SK-N-SH treated with all-trans-retinoic acid at 6 μM for 48 hours (cell line): ENCODE measurements around the gene SH3BP5L.
A peak's percentile ranks its signal among the peaks of the same experiment; 100 is the strongest.

ENCODE experiments used
- ATAC-seq: fragments of 200-7000 bp; cut with Tn5 transposase; 3 replicates; pipeline ENCODE4 v1.9.1; 2020; ENCODE audit warnings: mild to moderate bottlenecking, moderate library complexity
- ARNTL ChIP-seq: fragments of 450-650 bp; formaldehyde crosslinking; IDR thresholded peaks from 2 replicates; pipeline ENCODE4 v1.5.0; 2020; ENCODE audit warnings: low read depth, mild to moderate bottlenecking, moderate library complexity, borderline replicate concordance
- BACH2 ChIP-seq: fragments of 250-450 bp; sonication (Bioruptor Pico); IDR thresholded peaks from 2 replicates; pipeline ENCODE4 v1.9.0; 2021; ENCODE audit warnings: mild to moderate bottlenecking, borderline replicate concordance
- CSDC2 ChIP-seq: fragments of 250-450 bp; sonication (Bioruptor Pico); IDR thresholded peaks from 2 replicates; pipeline ENCODE4 v1.5.0; 2020; ENCODE audit warnings: mild to moderate bottlenecking, moderate library complexity
- GLIS3 ChIP-seq: fragments of 250-450 bp; sonication (Bioruptor Pico); IDR thresholded peaks from 2 replicates; pipeline ENCODE4 v1.5.0; 2020; ENCODE audit warnings: mild to moderate bottlenecking, moderate library complexity
- ISL1 ChIP-seq: fragments of 250-450 bp; sonication (Bioruptor Pico); IDR thresholded peaks from 2 replicates; pipeline ENCODE4 v2.1.2; 2022; ENCODE audit warnings: mild to moderate bottlenecking, moderate library complexity
- OSR1 ChIP-seq: fragments of 250-450 bp; sonication (Bioruptor Pico); IDR thresholded peaks from 2 replicates; pipeline ENCODE4 v1.8.0; 2022; ENCODE audit warnings: moderate library complexity, mild to moderate bottlenecking, inconsistent platforms
- PPARA ChIP-seq: fragments of 250-450 bp; sonication (Bioruptor Pico); IDR thresholded peaks from 2 replicates; pipeline ENCODE4 v1.5.0; 2020; ENCODE audit warnings: mild to moderate bottlenecking, borderline replicate concordance
- RARB ChIP-seq: fragments of 250-450 bp; sonication (Bioruptor Pico); IDR thresholded peaks from 2 replicates; pipeline ENCODE4 v1.8.0; 2021; ENCODE audit warnings: mild to moderate bottlenecking, moderate library complexity
- TCF4 ChIP-seq: fragments of 250-450 bp; sonication (Bioruptor Pico); IDR thresholded peaks from 2 replicates; pipeline ENCODE4 v1.8.0; 2021; ENCODE audit warnings: mild to moderate bottlenecking, moderate library complexity, borderline replicate concordance
- ZC3H10 ChIP-seq: fragments of 250-450 bp; sonication (Bioruptor Pico); IDR thresholded peaks from 2 replicates; pipeline ENCODE4 v1.5.1; 2021; ENCODE audit warnings: mild to moderate bottlenecking, moderate library complexity
- ZFP3 ChIP-seq: fragments of 250-450 bp; sonication (Bioruptor Pico); IDR thresholded peaks from 2 replicates; pipeline ENCODE4 v1.5.0; 2020; ENCODE audit warnings: mild to moderate bottlenecking, moderate library complexity
- ZFP30 ChIP-seq: fragments of 450-650 bp; formaldehyde crosslinking; IDR thresholded peaks from 2 replicates; pipeline ENCODE4 v1.5.0; 2022; ENCODE audit warnings: mild to moderate bottlenecking, moderate library complexity
- ZNF565 ChIP-seq: fragments of 450-650 bp; formaldehyde crosslinking; conservative IDR thresholded peaks from 2 replicates; pipeline ENCODE4 v1.5.0; 2020; ENCODE audit warnings: low read depth, mild to moderate bottlenecking, moderate library complexity
- ZNF8 ChIP-seq: fragments of 450-650 bp; formaldehyde crosslinking; IDR thresholded peaks from 2 replicates; pipeline ENCODE4 v1.5.0; 2020; ENCODE audit warnings: mild to moderate bottlenecking, moderate library complexity
- TF ChIP-seq, protein P1 (sequence below): fragments of 250-450 bp; sonication (Bioruptor Pico); IDR thresholded peaks from 2 replicates; pipeline ENCODE4 v1.8.0; 2020; ENCODE audit warnings: mild to moderate bottlenecking, moderate library complexity, borderline replicate concordance
- TF ChIP-seq, protein P2 (sequence below): fragments of 250-450 bp; sonication (Bioruptor Pico); IDR thresholded peaks from 2 replicates; pipeline ENCODE4 v1.8.0; 2021; ENCODE audit warnings: low read depth, mild to moderate bottlenecking, moderate library complexity, borderline replicate concordance
- TF ChIP-seq, protein P3 (sequence below): fragments of 250-450 bp; sonication (Bioruptor Pico); IDR thresholded peaks from 2 replicates; pipeline ENCODE4 v1.5.0; 2020; ENCODE audit warnings: mild to moderate bottlenecking, moderate library complexity
- TF ChIP-seq, protein P4 (sequence below): fragments of 250-450 bp; sonication (Bioruptor Pico); IDR thresholded peaks from 2 replicates; pipeline ENCODE4 v1.5.1; 2021; ENCODE audit warnings: mild to moderate bottlenecking, moderate library complexity

SH3BP5L gene

DNA sequence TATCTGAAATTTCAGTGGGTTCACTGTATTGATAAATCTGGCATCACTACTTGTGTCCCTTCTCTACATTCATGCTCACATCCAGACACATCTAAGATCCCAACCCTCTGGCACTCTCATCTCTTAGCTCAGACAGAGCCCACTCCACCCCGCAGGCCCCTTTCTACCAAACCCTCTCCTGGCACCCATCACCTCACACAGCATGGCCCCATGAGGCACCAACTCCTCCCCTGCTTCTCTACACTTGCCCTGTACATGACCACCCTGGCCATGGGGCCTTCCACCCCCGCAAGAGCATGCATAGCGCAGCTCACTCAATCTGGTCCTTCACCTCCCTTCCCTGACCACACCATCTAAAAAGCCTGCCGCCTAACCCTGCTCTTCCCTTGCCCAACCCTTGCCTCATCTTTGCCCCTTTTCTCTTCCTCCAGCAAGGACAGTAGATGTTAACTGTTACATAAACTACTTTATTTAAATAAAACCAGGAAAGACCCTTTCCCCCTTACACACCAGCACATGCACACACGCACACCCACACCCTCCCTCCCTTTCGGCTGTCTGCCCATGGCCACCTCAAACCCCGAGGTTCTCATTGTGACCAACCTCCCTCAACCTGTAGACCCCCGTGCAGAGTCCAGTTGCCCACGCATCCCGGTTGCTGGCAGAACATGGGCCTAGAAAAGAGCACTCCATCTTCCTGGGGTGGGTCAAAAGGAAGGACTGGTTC lies 15.6 kb downstream of the SH3BP5L start:
- no peak for TF ChIP-seq CSDC2 (CRISPR knock-in tag)
- no peak for TF ChIP-seq TCF4 (CRISPR knock-in tag)
- TF ChIP-seq ZNF565 (CRISPR knock-in tag) = no peak
- TF ChIP-seq, protein P1, sequence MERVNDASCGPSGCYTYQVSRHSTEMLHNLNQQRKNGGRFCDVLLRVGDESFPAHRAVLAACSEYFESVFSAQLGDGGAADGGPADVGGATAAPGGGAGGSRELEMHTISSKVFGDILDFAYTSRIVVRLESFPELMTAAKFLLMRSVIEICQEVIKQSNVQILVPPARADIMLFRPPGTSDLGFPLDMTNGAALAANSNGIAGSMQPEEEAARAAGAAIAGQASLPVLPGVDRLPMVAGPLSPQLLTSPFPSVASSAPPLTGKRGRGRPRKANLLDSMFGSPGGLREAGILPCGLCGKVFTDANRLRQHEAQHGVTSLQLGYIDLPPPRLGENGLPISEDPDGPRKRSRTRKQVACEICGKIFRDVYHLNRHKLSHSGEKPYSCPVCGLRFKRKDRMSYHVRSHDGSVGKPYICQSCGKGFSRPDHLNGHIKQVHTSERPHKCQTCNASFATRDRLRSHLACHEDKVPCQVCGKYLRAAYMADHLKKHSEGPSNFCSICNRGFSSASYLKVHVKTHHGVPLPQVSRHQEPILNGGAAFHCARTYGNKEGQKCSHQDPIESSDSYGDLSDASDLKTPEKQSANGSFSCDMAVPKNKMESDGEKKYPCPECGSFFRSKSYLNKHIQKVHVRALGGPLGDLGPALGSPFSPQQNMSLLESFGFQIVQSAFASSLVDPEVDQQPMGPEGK = no peak

DNA sequence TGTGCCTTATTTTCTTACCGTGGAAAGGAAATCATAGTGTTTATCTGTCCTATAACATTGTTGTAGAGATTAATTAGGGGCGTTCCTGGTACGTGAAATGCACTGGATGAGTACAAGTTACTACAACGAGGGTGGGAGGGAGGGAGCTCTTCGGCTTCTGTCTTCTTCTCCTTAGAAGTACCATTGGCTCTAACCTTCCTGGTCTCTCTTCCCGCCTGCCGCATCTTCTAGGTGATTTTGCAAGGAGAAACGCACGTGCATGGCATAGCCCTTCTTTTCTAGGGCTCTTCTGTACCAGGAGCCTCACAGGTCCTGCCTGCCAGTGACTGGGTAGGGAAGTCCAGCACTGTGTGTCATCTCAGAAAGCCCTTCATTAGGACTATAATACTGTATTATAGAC lies 16.8 kb downstream of the SH3BP5L start:
- TF ChIP-seq PPARA (CRISPR knock-in tag) = no peak
- TF ChIP-seq GLIS3 = no peak
- no peak for TF ChIP-seq OSR1
- no peak for TF ChIP-seq ZFP3 (CRISPR knock-in tag)
- no peak for TF ChIP-seq BACH2 (CRISPR knock-in tag)
- ATAC-seq = no peak

More for the DNA sequence above, 15.6 kb downstream of the SH3BP5L start:
- no peak; the same call in 2 of the 3 replicates for ATAC-seq

DNA sequence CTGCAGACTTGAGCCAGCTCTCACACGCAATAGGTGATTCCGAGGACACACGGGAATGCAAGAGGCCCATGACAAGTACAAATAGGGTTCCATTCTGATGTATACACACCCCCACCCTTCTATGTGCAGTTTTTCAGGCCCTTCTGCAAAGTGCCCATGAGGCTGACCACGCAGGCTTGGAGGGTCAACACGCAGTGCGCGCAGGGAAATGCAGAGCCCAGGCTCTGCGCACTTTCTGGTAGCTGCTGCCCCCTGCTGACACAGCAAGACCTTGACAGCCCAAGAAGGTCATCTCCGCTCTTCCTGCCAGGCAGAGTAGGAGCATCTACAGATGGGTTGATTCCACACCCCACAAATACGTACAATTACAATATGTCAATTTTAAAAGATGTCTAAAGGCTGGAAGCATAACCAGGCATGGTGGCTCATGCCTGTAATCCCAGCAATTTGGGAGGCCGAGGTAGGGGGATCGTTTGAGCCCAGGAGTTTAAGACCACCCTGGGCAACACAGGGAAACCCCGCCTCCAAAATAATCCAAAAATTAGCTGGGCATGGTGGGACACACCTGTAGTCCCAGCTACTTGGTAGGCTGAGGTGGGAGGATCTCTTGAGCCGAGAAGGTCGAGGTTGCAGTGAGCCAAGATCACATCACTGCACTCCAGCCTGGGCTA lies 18.5 kb downstream of the SH3BP5L start:
- peak; percentile 88 for ATAC-seq
- TF ChIP-seq ZC3H10 (CRISPR knock-in tag) (no peak), OSR1 (no peak)
- TF ChIP-seq, protein P2, sequence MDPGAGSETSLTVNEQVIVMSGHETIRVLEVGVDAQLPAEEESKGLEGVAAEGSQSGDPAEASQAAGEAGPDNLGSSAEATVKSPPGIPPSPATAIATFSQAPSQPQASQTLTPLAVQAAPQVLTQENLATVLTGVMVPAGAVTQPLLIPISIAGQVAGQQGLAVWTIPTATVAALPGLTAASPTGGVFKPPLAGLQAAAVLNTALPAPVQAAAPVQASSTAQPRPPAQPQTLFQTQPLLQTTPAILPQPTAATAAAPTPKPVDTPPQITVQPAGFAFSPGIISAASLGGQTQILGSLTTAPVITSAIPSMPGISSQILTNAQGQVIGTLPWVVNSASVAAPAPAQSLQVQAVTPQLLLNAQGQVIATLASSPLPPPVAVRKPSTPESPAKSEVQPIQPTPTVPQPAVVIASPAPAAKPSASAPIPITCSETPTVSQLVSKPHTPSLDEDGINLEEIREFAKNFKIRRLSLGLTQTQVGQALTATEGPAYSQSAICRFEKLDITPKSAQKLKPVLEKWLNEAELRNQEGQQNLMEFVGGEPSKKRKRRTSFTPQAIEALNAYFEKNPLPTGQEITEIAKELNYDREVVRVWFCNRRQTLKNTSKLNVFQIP (CRISPR knock-in tag) = peak; percentile 51; the same call in 1 of the 2 replicates
- TF ChIP-seq, all 23 proteins: peak for 1

DNA sequence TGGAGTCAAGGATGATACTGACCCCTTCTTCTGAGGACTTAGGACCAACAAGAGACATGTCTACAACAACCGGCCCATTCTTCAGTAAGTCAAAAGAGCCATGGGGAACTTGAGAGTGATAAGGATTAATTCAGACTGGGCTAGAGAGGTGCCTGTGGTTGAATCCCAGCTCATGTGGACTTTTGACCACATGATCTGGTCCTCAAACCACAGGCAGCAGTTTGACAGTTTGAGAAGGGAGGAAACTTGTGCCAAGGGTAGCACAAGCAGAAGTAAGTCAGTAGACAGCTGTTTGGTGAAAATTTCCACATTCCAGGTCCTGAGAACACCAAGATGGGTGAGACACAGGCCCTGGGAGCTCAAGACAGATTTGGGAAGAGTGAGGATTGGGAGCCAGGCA lies 19.8 kb downstream of the SH3BP5L start:
- TF ChIP-seq, protein P2 (CRISPR knock-in tag) = no peak
- TF ChIP-seq, protein P1 = no peak
- TF ChIP-seq TCF4 (CRISPR knock-in tag) = no peak
- no peak for TF ChIP-seq ZFP3 (CRISPR knock-in tag)
- TF ChIP-seq ISL1 (CRISPR knock-in tag) = no peak
- TF ChIP-seq ZNF565 (CRISPR knock-in tag) = no peak
- TF ChIP-seq ZNF8 (CRISPR knock-in tag) = no peak
- no peak for TF ChIP-seq BACH2 (CRISPR knock-in tag)
- TF ChIP-seq OSR1 = no peak
- TF ChIP-seq, protein P3, sequence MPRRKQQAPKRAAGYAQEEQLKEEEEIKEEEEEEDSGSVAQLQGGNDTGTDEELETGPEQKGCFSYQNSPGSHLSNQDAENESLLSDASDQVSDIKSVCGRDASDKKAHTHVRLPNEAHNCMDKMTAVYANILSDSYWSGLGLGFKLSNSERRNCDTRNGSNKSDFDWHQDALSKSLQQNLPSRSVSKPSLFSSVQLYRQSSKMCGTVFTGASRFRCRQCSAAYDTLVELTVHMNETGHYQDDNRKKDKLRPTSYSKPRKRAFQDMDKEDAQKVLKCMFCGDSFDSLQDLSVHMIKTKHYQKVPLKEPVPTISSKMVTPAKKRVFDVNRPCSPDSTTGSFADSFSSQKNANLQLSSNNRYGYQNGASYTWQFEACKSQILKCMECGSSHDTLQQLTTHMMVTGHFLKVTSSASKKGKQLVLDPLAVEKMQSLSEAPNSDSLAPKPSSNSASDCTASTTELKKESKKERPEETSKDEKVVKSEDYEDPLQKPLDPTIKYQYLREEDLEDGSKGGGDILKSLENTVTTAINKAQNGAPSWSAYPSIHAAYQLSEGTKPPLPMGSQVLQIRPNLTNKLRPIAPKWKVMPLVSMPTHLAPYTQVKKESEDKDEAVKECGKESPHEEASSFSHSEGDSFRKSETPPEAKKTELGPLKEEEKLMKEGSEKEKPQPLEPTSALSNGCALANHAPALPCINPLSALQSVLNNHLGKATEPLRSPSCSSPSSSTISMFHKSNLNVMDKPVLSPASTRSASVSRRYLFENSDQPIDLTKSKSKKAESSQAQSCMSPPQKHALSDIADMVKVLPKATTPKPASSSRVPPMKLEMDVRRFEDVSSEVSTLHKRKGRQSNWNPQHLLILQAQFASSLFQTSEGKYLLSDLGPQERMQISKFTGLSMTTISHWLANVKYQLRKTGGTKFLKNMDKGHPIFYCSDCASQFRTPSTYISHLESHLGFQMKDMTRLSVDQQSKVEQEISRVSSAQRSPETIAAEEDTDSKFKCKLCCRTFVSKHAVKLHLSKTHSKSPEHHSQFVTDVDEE (CRISPR knock-in tag) = no peak
- no peak for TF ChIP-seq ARNTL (CRISPR knock-in tag)
- no peak for TF ChIP-seq RARB (CRISPR knock-in tag)
- no peak for TF ChIP-seq ZFP30 (CRISPR knock-in tag)
- TF ChIP-seq, protein P4, sequence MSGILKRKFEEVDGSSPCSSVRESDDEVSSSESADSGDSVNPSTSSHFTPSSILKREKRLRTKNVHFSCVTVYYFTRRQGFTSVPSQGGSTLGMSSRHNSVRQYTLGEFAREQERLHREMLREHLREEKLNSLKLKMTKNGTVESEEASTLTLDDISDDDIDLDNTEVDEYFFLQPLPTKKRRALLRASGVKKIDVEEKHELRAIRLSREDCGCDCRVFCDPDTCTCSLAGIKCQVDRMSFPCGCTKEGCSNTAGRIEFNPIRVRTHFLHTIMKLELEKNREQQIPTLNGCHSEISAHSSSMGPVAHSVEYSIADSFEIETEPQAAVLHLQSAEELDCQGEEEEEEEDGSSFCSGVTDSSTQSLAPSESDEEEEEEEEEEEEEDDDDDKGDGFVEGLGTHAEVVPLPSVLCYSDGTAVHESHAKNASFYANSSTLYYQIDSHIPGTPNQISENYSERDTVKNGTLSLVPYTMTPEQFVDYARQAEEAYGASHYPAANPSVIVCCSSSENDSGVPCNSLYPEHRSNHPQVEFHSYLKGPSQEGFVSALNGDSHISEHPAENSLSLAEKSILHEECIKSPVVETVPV (CRISPR knock-in tag) = no peak
- no peak for ATAC-seq
